Left ventricle myocardium inferior (tissue), 1 donor: ENCODE results near the gene TBC1D14. TPM values are rescaled to one million over a fixed set of nuclear protein-coding genes. Genes with fewer than 3 reads are reported as not detected.

Experiments
- DNase-seq: peaks from one replicate; pipeline ENCODE4 v3.0.0-alpha.2; 2020
- H3K27ac ChIP-seq: fragments of 200-600 bp; replicated peaks from 2 replicates; pipeline ENCODE4 v1.8.0; 2021
- H3K27me3 ChIP-seq: fragments of 200-600 bp; 2 replicates; pipeline ENCODE4 v1.8.0; 2021; ENCODE audit warnings: low read depth
- H3K36me3 ChIP-seq: fragments of 200-600 bp; 2 replicates; pipeline ENCODE4 v1.8.0; 2021
- H3K4me1 ChIP-seq: fragments of 200-600 bp; 2 replicates; pipeline ENCODE4 v1.8.0; 2021
- H3K4me3 ChIP-seq: fragments of 200-600 bp; 2 replicates; pipeline ENCODE4 v1.8.0; 2021; ENCODE audit warnings: mild to moderate bottlenecking, moderate library complexity
- H3K9me3 ChIP-seq: fragments of 200-600 bp; replicated peaks from 2 replicates; pipeline ENCODE4 v1.8.0; 2021
- CTCF ChIP-seq: fragments of 200-600 bp; IDR thresholded peaks from 2 replicates; pipeline ENCODE4 v1.8.0; 2021; ENCODE audit warnings: antibody characterized with exemption, mild to moderate bottlenecking, borderline replicate concordance
- intact Hi-C: fragments of 100-400 bp; cut with micrococcal nuclease; formaldehyde crosslinking; loops from one replicate; pipeline ENCODE4 v1.11.0; 2022
- total RNA-seq: library from RNA; stranded (reverse); fragmentation: NEBNext Ultra II Directional; extraction: Animal tissue kit (Norgen Biotek cat#: 25700); gene quantifications from one replicate; pipeline ENCODE4 v1.2.1, GENCODE V29; 2021
- donor health status: DM: no; HTN: yes; CAD: no; lungs with severe emphysema.

The TBC1D14 gene
- total RNA-seq, 1 donor from 2014 or later: 36.1 TPM

DNA sequence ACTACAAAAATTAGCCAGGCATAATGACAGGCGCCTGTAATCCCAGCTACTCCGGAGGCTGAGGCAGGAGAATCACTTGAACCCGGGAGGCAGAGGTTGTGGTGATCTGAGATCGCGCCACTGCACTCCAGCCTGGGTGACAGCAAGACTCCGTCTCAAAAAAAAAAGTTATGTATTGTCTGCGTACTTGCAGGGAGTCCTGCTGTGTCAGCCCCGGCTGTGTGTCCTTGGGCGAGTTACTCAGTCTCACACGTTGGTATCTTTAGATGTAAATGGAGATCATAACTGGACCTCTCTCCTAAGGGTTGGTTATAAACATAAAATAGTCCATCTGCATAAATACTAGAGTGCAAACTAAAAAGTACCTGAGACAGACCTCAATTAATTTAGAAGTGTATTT, 22.7 kb upstream of the TBC1D14 start:
- H3K36me3 ChIP-seq: peaks cover 26% of the 10 kb centered on the region
- no peak for TF ChIP-seq CTCF
- peaks cover 49% of the 10 kb centered on the region for H3K4me1 ChIP-seq
- intact Hi-C loops: no loop called here
- peak overlapping the region; percentile 88 for H3K27ac ChIP-seq
- no peaks in the 10 kb centered on the region for H3K27me3 ChIP-seq
- no peak for DNase-seq
- H3K9me3 ChIP-seq: peaks cover 10% of the 10 kb centered on the region
- no peak overlapping the region for H3K4me3 ChIP-seq

- no peak for TF ChIP-seq CTCF
- peaks cover 17% of the 10 kb centered on the region for H3K36me3 ChIP-seq
- H3K9me3 ChIP-seq: peaks cover 10% of the 10 kb centered on the region
- no peaks in the 10 kb centered on the region for H3K27me3 ChIP-seq
- peak; percentile 50 for DNase-seq
- H3K27ac ChIP-seq: peak overlapping the region; percentile 8
- H3K4me3 ChIP-seq: no peak overlapping the region
- intact Hi-C loops: no loop called here
- H3K4me1 ChIP-seq: peaks cover 58% of the 10 kb centered on the region
These were observed 21.8 kb upstream of the TBC1D14 start for GRCh38 chr4:6887591-6888371.

DNA sequence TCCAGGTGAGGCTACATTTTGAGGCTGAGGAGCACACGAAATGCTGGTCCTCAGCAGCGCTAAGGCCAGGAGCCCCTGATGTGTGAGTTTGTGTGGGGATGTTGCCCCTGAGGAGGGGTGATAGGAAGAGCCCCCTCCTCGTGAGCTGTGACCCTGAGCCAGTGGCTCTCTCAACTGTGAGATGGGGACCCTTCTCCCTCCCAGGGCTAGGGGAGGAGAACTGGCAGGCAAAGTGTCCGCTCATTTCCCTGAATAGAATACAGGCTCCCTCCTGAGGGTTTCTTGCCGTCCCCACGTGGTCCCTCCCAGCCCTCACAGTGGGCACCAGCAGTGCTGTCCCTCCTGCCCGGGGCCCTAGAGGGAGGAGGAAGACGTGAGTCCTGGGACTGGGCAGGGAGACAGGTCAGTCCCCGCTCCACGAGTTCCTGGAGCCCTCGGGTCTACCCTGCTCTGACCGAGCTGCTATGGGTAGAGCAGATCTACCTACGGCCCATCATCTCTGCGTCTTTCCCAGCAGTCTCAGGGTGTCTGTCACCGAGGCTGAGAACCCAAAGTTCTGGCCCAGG, 21.0 kb upstream of the TBC1D14 start:
- H3K4me1 ChIP-seq: peaks cover 60% of the 10 kb centered on the region
- TF ChIP-seq CTCF: no peak
- no peak for DNase-seq
- no peak overlapping the region for H3K27ac ChIP-seq
- intact Hi-C loops: no loop called here
- peaks cover 10% of the 10 kb centered on the region for H3K9me3 ChIP-seq
- H3K36me3 ChIP-seq: peaks cover 10% of the 10 kb centered on the region
- H3K4me3 ChIP-seq: no peak overlapping the region
- H3K27me3 ChIP-seq: no peaks in the 10 kb centered on the region

DNA sequence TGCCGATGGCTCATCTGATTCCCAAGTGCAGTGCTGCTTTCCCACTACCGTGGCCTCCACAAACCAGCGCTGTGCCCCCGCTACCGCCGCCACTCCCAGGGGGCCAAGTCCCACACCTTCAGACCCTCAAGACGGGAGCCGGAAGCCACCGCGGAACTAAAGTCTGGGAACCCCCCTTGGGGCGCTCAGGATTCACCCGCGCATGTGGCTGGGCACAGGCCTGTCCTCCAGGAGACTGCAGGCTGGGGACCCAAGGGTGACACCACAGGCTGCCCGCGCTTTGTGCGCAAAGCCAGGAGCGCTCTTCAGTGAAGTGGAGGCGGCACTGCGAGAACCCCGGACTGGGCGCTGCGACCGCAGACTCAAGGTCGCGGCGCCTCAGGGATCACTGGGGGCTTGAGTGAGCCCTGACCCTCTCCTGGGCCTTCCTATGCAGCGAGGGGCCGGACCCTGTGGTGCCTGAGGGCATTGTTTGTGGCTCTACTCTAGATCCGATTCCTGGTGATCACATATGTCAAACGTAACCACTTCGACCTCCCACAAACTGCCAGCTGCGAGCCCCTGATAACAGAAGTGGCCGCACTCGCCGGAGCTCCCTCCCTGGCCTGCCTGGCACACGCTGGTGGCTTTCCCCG, 20.4 kb upstream of the TBC1D14 start:
- Histone ChIP-seq H3K4me1 (peaks cover 60% of the 10 kb centered on the region), H3K4me3 (no peak overlapping the region), H3K9me3 (peaks cover 10% of the 10 kb centered on the region), H3K27me3 (no peaks in the 10 kb centered on the region), H3K36me3 (peaks cover 4% of the 10 kb centered on the region), H3K27ac (no peak overlapping the region)
- intact Hi-C loops: no loop called here
- no peak for DNase-seq
- no peak for TF ChIP-seq CTCF

- H3K27me3 ChIP-seq: no peaks in the 10 kb centered on the region
- intact Hi-C loops: no loop called here
- peaks cover 60% of the 10 kb centered on the region for H3K4me1 ChIP-seq
These were observed 19.8 kb upstream of the TBC1D14 start for GRCh38 chr4:6889736-6890324.

More at GRCh38 chr4:6889736-6890324, 19.8 kb upstream of the TBC1D14 start:
- TF ChIP-seq CTCF: no peak
- Histone ChIP-seq H3K9me3 (peaks cover 10% of the 10 kb centered on the region), H3K27ac (no peak overlapping the region), H3K4me3 (no peak overlapping the region), H3K36me3 (no peaks in the 10 kb centered on the region)
- DNase-seq: no peak
